Central memory CD4-positive, alpha-beta T cell (primary cell): ENCODE measurements around the gene CBX4.

Source experiments
- DNase-seq: peaks from one replicate; pipeline ENCODE4 v3.0.0; 2022

The CBX4 gene

DNA sequence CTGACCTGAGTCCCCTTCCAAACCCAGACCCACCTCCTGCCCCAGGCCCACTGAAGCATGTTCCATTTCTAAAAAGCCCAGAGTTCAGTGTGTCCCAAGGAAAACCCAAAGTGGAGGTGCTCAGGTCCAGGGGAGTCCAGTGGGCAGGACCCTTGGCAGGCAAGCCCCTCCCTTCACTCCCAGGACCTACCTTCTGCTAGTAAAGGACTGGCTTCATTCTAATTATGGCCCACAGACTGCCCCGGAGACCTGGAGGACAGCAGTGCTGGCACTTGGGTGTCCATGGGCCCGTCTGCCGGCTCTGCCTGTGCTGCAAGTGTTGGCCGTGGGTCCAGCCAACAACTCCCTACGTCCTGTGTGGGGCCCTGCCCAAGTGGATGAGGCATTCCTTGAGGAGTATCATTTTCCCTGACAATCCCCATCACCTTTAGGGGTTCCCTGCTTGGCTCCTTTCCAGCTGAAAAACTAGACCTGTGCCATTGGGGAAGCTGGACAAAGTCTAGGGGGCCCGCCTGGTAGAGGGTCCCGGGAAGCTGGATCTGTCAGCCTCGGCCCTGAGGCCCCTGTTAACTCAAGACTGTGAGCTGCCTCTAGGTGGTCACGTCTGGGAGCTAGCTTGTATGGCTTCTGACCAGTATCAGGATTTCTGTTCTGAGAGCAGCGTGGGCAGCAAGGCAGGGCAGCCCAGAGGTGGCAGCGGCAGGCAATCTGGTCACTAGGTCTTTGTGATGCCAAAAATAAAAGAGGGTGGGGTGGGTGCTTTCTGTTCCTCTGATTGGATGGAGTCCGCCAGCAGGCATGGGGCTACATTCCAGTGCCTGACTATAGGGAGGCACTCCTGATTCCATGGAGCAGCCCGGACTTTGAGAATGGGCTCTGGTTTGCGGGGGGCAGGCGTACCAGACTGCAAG lies 53.1 kb downstream of the CBX4 start:
- no peak for DNase-seq

DNA sequence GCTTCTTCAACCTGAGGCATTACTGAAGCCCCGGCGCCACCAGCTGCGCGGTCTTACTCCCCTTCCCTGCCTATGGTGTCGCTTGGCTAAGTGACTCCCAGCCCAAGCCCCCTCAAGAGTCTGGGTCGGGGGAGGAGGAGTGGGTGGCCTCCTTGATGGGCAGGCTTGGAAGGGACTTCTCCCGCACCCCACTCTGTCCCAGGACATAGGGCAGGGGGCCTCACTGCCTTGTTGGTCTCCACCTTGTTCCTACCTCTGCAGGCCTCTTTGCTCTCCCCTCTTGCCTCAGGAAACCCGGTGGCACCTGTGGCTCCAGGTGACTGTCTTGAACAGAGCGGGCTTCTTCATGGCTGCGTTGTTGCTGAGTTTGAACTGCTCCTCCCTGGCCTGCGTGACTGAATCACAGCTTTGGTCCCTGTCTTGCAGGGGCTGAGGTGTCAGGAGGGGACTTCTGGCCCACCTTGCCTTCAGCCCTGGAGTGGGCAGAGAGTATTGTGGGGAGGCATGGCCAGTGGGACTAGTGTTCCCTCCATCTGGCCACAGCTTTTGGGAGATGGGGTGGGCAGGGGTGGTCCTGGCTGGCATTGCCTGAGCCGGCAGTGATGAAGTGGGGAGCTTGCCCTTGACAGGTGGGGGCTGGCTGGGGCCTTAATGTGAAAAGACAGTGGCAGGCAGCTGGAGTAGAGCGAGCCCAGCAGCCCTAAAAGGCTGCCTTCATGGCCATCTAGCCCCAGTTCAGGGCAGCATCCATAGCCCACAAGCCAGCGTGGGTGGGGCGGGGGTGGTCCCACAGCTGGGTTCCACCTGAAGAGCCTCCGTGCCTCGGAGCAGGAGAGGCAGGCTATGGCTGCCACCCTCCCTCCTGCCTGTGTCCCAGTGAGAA lies 54.0 kb downstream of the CBX4 start:
- no peak for DNase-seq

DNA sequence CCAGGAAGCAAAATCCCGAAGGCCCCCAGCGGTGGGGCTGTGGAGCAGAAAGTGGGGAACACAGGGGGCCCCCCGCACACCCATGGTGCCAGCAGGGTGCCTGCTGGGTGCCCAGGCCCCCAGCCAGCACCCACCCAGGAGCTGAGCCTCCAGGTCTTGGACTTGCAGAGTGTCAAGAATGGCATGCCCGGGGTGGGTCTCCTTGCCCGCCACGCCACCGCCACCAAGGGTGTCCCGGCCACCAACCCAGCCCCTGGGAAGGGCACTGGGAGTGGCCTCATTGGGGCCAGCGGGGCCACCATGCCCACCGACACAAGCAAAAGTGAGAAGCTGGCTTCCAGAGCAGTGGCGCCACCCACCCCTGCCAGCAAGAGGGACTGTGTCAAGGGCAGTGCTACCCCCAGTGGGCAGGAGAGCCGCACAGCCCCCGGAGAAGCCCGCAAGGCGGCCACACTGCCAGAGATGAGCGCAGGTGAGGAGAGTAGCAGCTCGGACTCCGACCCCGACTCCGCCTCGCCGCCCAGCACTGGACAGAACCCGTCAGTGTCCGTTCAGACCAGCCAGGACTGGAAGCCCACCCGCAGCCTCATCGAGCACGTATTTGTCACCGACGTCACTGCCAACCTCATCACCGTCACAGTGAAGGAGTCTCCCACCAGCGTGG lies 54.8 kb downstream of the CBX4 start:
- no peak for DNase-seq

DNA sequence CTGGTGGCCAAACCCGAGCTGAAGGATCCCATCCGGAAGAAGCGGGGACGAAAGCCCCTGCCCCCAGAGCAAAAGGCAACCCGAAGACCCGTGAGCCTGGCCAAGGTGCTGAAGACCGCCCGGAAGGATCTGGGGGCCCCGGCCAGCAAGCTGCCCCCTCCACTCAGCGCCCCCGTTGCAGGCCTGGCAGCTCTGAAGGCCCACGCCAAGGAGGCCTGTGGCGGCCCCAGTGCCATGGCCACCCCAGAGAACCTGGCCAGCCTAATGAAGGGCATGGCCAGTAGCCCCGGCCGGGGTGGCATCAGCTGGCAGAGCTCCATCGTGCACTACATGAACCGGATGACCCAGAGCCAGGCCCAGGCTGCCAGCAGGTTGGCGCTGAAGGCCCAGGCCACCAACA lies 55.3 kb downstream of the CBX4 start:
- DNase-seq: no peak
